TTC549 (cell line): ENCODE measurements around the gene SIRPG.

Source experiments
- FAIRE-seq: peaks from 2 replicates; lab custom pipeline; 2012; peaks lifted over from hg19 to GRCh38; lab: Jason Lieb, UNC

SIRPG gene

GRCh38 chr20:1595333-1595732, 62.2 kb downstream of the SIRPG start:
- FAIRE-seq, result no peak

GRCh38 chr20:1588533-1589460, 68.8 kb downstream of the SIRPG start:
- FAIRE-seq, result no peak

- FAIRE-seq, result no peak
Measured at GRCh38 chr20:1587781-1588532, 69.6 kb downstream of the SIRPG start.

GRCh38 chr20:1579488-1579887, 78.1 kb downstream of the SIRPG start:
- no peak for FAIRE-seq
